Measurements from ENCODE around the gene EPS8L1.
"Not testable (repeated sequence)": the region's sequence is repeated elsewhere in the genome, so short reads cannot be mapped to it uniquely, and the experiment has no call there.

Gene EPS8L1

DNA sequence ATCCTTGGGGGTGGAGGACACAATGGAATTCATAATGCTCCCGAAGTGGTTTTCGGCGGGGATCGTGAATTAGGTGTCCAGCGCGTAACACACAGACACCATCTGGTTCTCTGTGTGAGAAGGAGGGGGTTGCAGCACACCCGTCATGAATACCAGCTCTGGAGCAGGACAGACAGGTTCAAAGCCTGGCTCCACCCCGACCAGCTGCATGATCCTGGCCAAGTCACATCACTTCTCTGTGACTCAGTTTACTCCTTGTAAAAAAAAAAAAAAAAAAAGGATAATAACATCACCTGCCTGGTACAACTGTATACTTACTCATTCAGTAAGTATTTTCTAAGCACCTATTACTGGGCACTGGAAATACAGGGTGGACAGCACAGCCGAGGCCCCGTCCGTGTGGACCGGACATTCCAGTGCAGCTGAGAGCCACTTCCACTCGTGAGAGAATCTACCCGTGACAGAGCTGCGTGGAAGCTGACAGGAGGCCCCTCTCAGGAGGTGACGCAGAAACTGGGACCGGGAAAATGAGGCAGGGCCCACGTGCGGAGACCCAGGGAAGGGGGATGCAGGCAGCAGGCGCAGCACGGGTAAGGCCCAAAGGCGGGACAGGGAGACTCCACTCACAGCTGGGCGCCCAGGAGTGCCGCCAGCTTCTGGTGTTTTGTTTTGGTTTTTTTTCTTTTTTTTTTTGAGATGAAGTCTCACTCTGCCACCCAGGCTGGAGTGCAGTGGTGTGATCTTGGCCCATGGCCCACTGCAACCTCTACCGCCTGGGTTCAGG is 24.7 kb upstream of the EPS8L1 start:
- no peak for DNase-seq

DNA sequence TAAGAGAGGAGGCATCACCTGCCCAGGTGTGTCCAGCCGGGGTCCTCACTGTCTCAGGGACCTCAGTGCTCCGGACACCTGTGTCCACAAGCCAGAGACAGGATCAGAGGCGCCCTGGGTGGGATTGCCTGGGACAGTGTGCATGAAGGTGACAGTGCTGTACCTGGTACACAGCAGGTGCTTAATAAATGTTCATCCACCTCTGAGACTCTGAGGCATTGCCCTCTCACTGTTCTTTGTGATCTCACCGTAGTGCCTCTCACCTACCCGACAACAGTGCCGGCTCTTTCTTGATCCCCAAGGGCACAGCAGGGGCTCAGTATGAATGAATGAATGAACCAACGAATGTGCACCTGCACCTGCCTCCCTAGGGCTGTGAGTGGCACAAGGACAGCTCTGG is 21.9 kb upstream of the EPS8L1 start:
- DNase-seq: no peak

DNA sequence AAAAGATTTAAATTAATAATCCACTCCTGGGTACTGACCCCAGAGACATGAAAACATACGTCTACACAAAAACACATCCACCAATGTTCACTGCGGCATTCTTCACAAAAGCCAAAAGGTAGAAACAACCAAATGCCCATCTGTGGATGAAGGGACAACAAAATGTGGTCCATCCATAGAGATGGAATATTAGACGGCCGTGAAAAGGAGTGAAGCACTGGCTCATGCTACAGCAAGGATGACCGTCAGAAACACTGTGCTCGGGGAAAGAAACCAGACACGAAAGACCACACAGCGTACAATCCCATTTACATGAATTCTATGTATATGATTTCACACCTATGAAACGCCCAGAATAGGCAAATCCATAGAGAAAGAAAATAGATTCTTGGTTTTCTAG is 18.8 kb upstream of the EPS8L1 start:
- no peak for DNase-seq

DNA sequence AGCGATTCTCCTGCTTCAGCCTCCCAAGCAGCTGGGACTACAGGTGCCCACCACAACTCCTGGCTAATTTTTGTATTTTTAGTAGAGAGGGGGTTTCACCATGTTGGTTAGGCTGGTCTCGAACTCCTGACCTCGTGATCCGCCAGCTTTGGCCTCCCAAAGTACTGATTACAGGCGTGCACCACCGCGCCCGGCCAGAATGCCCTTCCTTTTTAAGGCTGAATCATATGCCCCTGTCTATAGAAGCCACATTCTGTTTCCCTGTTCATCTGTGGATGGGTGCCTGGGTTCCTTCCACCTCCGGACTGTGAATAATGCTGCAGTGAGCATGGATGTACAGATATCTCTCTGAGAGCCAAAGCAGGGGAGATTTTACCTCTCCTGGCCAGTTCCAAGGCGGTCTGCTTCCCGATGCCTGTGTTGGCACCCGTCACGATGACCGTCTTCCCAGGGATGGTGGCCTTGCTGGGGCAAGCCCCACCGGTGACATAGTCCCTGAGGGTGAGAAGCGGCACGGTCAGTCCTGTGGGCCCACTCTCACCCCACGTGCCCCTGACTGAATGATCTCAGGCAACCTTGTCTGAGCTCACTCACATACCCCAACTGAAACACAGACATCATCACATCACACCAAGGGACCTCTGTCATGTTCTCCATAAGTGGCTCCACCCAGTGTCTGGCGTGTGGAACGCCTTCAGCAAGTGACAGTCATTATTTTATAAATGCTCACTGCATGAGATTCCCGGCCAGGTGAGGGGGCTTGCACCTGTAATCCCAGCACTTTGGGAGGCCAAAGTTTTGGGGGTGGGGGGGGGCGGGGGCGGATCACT is 16.7 kb upstream of the EPS8L1 start:
- DNase-seq: no peak

DNA sequence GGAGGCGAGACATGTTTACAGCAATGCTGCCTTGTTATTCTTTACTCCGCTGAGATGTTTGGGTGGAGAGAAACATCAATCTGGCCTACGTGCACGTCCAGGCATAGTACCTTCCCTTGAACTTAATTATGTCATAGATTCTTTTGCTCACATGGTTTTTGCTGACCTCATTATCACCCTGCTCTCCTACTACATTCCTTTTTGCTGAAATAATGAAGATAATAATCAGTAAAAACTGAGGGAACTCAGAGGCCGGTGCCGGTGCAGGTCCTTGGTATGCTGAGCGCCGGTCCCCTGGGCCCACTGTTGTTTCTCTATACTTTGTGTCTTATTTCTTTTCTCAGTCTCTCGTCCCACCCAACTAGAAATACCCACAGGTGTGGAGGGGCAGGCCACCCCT is 15.4 kb upstream of the EPS8L1 start:
- not testable (repeated sequence) for DNase-seq

DNA sequence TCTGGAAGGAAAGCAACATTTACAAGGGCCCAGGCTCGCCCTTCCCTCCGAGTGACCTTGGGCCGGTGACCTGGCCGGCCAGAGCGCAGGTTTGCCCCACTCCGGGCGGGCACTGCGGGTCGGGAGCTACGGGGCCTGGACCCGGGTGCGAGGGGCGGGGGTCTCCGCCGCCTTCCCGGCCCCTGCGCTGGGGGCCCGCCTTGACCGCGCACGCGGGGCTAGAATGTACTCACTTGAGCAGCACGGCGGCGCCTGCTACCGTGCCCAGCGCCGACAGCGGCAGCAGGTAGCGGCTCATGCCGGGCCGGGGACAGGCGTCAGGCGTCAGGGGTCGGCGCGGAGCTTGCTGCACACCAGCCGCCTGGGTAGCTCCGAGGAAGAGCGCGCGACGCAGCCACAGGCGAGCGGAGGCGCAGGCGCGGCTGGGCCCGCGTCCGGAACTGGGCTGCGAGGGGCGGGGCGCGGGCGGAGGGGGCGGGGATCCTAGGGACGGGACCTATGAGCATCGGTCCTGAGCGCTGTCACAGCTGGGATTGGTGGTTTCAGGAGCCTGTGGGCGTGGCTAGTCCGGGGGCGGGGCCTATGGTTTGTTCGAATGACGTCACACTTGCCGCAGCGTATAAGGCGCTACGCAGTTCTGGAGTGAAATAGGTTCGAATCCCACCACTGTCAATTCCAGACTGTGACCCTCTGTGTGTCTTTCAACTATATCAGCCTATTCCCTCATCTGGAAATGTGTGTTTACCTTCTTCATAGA is 12.8 kb upstream of the EPS8L1 start, which contains the start of gene RDH13:
RDH13 (minus strand) TSS at position 414 of the 757 bp plus-strand sequence; CDS start at position 298, 116 bp downstream.
- peak; percentile 99 for DNase-seq

DNA sequence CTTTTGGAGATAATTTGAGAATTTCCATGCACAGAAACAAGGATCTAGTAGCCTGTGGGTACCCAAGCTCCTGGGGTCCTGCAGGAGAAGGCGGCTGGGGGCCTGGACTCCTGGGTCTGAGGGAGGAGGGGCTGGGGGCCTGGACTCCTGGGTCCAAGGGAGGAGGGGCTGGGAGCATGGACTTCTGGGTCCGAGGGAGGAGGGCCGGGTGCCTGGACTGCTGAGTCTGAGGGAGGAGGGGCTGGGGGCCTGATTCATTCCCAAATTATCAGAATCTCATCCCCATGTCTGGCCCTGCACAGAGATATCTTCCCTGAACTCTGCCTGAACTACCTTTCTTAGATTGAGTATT is 12.2 kb upstream of the EPS8L1 start:
- DNase-seq: no peak

DNA sequence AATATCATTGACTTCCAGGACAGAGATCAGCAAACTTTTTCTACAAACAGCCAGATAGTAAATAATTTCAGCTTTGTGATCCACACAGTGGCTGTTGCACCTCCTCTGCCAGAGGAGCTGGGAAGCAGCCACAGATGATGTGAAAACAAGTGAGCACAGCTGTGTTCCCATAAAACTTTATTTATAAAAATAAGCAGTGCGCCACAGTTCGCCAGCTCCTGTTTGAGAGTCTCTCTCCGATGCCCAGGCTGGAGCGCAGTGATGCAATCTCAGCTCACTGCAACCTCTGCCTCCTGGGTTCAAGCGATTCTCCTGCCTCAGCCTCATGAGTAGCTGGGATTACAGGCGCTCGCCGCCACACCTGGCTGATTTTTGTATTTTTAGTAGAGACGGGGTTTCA is 10.2 kb upstream of the EPS8L1 start:
- DNase-seq: not testable (repeated sequence)

DNA sequence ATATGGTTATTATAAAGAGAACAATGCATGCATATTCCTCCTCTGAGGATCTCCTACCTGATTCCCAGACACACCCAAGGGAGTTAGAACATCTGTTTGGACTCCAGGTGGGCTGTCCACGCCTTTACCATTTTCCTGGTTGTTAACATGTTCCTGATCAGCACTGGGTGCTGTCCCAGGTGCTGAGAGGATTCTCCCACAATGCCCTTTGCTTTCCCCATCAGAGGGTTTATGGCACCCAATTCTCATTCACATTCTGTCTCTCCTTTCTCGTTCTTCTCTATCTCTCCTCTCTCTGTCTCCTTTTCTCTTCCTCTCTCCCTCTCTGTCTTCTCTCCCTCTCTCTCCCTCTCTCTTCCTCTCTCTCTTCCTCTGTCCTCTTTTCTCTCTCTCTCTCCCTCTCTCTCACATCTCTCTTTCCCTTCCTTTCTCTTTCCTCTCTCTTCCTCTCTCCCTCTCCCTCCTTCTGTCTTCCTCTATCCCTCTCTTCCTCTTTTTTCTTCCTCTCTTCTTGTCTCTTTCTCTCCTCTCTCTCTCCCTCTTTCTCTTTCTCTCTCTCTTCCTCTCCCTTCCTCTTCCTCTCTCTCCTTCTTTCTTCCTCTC is 9.5 kb upstream of the EPS8L1 start:
- no peak for DNase-seq

DNA sequence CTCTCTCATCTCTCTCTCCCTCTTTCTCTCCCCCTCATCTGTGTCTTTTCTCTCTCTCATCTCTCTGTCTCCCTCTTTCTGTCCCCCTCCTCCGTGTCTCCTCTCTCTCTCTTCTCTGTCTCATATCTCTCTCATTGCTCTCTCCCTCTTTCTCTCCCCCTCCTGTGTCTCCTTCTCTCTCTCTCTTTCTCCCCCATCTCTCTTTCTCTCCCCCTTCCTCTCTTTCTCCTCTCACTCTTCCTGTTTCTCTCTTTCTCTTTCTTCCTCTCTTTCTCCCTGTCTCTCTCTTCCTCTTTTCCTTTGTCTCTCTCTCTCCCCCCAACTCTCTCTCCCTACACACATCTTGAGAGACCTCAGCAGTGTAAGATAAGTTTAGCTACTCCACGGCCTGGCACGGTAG is 7.8 kb upstream of the EPS8L1 start:
- DNase-seq: no peak

DNA sequence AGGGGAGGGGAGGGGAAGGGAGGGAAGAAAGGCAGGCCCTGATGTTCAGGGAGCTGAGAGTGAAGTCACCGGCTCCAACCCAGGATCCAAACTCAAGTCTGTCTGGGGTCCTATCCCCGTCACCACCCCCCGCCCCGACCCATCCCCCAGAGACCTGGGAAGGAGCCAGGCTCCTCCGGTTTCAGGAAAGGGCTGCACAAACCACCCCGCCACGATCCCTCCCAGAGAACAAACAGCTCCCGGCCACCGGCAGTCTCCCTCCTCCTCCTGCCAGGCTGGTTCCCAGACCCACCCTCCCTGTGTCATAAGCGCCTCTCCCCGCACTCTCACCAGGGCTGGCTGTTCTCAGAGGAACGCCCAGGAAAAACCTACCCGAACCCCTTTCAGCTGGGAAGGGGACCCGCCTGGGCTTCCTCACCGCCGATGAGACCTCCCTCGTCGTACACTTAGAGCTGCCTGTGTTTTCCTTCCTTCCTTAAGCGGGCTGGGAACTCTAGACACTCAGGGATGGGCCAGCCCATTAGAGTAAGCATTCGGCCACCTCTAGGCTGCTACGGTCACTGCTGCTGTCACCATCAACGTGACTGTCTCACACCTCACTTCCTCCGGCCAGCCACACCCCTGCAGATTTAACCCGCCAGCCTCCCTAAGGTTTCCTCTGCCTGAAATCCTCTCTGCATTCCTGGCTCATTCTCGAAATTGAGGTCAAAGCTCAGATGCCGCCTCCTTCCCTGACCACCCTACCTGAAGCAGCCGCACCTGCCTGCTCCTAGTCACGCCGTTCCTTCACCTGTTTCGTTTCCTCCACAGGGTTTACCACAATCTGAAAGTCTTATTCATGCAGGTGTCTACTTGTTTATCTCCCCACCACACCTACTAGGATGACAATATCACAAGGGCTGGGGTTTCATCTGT is 6.5 kb upstream of the EPS8L1 start:
- DNase-seq: peak; percentile 38

DNA sequence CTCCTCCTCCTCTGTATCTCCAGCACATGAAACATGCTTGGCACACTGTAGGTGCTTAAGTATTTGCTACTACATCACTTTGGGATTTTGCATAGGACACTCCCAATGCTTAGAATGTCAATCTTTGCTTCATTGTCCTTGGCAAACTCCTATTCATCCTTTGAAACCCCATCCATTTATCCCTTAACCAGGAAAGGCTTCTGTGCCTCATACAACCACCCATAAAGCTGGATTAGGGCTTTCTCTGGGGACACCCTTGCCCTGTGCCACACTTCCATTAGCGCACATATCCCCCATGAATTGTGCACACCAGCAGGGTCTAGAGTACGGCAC is 5.8 kb upstream of the EPS8L1 start:
- DNase-seq: no peak

DNA sequence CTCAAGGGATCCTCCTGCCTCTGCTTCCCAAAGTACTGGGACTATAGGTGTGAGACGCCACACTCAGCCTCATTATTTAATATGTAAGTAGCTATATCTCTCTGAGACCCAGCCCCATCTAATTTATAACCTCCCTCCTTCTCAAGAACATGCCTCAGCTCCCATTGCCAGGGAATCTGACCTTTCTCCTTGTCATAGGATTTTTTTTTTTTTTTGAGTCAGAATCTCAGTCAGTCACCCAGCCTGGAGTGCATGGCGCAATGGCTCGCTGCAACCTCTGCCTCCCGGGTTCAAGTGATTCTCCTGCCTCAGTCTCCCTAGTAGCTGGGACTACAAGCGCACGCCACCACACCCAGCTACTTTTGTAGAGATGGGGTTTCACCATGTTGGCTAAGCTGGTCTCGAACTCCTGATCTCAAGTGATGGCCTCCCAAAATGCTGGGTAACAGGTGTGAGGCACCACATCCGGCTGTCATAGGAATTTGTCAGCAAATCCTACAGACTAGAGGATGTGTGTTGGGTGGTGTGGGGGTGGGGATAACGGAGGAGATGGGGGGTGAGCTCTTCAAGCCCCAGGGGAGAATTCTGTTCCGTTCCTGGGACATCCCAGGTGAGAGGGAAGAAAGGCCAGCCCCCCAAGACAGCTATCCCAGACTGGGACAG is 5.1 kb upstream of the EPS8L1 start:
- no peak for DNase-seq

DNA sequence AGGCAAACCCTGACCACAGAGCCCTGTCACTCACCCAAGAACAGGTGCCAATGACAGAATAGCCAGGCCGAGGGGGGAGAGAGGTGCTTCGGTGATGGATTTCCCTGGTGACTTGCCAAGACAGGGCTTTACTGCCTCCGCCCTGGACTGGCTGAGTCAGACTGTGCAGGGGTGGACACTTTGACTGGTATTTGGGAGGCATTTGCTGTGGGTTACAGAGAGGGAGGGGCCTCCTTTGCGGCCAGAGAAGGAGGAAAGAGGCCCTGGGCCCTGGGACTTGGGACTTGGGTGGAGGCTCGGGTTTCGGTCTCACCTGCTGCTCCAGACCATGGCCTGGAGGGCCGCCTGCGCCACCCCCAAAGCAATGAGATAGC is 4.6 kb upstream of the EPS8L1 start:
- DNase-seq: no peak

DNA sequence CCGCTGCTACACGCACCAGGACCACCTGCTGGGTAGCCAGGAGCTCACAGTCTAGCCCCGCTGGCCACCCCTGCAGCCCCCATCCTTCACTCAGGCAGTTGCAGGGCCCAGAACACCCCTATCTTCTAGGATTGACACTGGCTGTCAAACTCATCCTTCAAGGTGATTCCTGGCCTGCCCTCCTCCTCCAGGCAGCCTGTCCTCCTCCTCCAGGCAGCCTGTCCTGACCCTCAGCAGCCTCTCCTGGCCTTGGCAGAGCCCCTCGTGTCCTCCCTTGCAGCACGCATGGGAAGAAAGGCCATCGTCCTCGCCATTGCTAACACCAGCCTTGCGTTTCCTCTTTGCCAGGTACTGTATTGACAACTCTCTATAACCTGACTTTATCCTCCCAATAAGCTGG is 3.8 kb upstream of the EPS8L1 start:
- DNase-seq: no peak

DNA sequence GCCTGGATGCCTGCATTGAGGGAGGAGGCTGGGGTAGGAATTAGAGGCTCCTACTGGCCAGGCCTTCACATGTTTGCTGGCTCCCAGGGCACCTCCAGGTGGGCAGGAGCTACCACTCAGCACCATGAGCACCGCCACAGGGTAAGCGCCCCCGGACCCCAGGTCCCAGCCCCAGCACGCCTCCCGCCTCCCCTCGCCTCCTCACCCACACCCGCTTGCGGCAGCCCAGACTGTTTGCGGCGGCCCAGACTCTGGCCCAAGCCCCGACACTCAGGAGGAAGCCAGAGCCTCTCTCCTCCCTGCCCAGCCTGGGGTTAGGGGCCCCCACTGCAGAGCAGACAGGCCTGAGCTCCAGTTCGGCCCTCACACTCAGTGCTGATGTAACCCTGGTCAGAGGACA is 652 bp downstream of the EPS8L1 start:
- no peak for DNase-seq

DNA sequence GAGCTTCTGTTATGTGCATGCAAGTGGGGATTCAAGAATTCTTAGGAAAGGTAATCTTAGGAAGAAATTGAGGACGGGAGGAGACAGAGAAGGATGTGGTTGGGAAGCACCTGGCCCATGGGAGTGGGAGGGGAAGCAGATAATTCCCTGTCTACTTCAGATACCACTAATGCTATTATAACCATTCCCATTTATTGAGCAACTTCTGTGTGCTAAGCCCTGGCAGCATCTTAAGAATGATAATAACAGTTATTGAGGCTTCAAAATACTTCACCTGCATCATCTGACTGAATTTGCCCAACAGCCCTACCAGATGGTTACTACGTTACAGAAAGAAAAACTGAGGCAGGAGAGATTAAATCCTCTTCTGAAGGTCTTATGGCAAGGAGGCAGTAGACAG is 1.4 kb downstream of the EPS8L1 start:
- no peak for DNase-seq

DNA sequence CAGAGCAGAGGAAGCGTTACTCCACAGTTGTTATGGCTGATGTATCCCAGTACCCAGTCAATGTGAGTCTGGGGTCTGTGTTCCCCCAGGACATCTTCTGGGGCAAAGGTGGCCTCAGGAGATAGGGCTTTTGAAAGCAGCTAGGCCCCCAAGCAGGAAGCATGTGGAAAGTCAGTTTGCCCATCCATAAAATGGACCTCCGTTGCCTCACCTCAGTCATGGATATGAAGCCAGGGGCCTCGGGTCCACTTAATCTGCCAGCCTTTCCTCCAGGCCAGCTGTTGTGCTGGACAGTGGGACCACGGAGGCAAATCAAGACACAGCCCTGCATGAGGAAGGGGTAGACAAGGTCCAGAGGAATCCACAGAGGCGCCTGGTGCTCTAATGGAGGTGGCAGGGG is 3.3 kb downstream of the EPS8L1 start:
- no peak for DNase-seq

DNA sequence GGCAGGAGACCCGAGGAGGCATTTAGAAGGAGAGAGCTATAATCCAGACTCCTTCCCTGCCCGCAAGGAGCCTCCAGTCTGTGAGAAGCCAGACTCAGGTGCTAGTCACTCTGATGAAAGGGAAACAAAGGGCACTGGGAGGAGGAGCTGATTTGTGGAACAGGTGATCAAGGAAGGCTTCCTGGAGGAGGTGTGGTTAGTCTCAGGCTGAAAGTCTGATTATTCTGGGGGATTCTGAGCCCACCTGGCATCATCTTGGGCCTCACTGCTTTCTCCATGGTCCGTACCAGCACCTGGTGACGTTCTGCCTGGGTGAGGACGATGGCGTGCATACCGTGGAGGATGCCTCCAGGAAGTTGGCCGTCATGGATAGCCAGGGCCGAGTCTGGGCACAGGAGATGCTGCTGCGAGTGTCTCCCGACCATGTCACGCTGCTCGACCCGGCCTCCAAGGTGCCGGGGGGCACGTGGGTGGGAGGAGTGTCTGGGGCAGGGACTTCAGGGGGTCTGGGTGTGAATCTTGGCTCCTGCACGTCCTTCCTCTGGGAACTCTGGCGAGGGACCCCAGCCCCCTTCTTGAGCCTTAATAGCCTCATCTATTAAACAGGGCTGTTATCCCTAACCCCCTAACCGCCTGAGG is 3.9 kb downstream of the EPS8L1 start:
- DNase-seq: no peak

DNA sequence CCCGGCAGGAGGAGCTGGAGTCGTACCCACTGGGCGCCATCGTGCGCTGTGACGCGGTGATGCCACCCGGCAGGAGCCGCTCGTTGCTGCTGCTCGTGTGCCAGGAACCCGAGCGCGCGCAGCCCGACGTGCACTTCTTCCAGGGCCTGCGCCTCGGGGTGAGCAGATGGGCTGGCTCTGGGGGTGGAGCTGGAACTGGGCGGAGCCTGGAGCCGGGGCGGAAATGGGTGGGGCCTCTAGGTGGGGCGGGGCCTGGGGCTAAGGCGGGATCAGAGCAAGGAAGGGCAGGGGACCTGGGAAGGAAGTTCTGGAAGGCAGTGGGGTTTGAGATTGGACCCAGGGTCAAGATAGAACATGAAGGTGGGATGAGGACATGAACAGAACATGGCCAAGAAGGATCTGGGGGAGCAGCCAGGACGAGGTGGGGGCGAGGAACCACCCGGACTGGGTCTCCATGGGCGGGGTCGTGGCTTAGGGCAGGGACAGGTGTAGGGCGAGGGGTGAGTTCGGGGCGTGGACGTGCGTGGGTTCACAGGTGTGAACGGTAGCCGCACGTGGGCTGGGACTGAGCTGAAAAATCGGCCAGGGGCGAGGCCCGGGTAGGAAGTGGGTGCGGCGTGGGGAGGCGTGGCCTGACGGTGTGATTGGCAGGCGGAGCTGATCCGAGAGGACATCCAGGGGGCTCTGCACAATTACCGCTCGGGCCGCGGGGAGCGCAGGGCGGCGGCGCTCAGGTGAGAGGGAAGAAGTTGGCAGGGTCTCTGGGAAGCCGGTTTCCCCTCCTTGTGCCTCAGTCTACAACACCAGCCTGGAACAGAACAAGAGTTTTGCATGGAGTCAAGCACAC is 4.7 kb downstream of the EPS8L1 start:
- DNase-seq: peak; percentile 95
